Vagina (tissue), 2 donors: Measurements from ENCODE around the gene OR10H5. TPM values are rescaled to one million over a fixed set of nuclear protein-coding genes. Genes with fewer than 3 reads are reported as not detected.
"Not testable (repeated sequence)": the region's sequence is repeated elsewhere in the genome, so short reads cannot be mapped to it uniquely, and the experiment has no call there.

ENCODE experiments used
- DNase-seq, 2 donors: peaks; one replicate each; pipeline ENCODE4 v3.0.0-alpha.2; 2017; ENCODE audit errors: extremely low spot score in 2 of 2
- H3K27ac ChIP-seq: fragments of 200-600 bp; sonication (generic); one replicate; pipeline ENCODE4 v1.5.1; 2019
- H3K27me3 ChIP-seq: fragments of 200-600 bp; sonication (generic); one replicate; pipeline ENCODE4 v1.5.1; 2019
- H3K36me3 ChIP-seq, 2 donors: fragments of 200-600 bp; sonication (generic); one replicate each; pipeline ENCODE4 v1.5.1; 2017 to 2019
- H3K4me1 ChIP-seq: fragments of 200-600 bp; sonication (generic); one replicate; pipeline ENCODE4 v1.5.1; 2019
- H3K4me3 ChIP-seq, 2 donors: fragments of 200-600 bp; sonication (generic); 1 replicate in 1 of 2; 2 replicates in 1 of 2; pipeline ENCODE4 v1.5.1; 2016 to 2019
- H3K9me3 ChIP-seq: fragments of 200-600 bp; sonication (generic); one replicate; pipeline ENCODE4 v1.5.1; 2019
- CTCF ChIP-seq, 3 experiments: fragments of 450-650 bp in 2 of 3; fragments of 200-600 bp in 1 of 3; sonication (generic) in 1 of 3; IDR thresholded peaks; one replicate each; pipeline ENCODE4 v1.5.1; 2017 to 2019; ENCODE audit warnings: antibody characterized with exemption in 3 of 3, mild to moderate bottlenecking in 2 of 3, moderate library complexity in 2 of 3
- POLR2A ChIP-seq, 2 donors: fragments of 450-650 bp; IDR thresholded peaks; one replicate each; pipeline ENCODE4 v1.6.1; 2017; ENCODE audit warnings: antibody characterized with exemption in 2 of 2, mild to moderate bottlenecking in 2 of 2, moderate library complexity in 2 of 2
- POLR2AphosphoS5 ChIP-seq, 2 donors: sonication (generic); formaldehyde crosslinking; IDR thresholded peaks; one replicate each; pipeline ENCODE4 v1.9.0; 2017; ENCODE audit warnings: antibody characterized with exemption in 2 of 2, mild to moderate bottlenecking in 2 of 2, low read depth in 1 of 2; ENCODE audit not compliant: insufficient read depth in 1 of 2
- intact Hi-C: fragments of 100-400 bp; cut with DNase I; formaldehyde crosslinking; loops from one replicate; pipeline ENCODE4 v1.15.1; 2023
- total RNA-seq: library from RNA; depleted of rRNA; stranded (reverse); fragments of >200 nt; gene quantifications from one replicate; pipeline ENCODE4 v1.2.3, GENCODE V29; 2016

The OR10H5 gene
- total RNA-seq, 1 donor from 2014 or later: not detected

DNA sequence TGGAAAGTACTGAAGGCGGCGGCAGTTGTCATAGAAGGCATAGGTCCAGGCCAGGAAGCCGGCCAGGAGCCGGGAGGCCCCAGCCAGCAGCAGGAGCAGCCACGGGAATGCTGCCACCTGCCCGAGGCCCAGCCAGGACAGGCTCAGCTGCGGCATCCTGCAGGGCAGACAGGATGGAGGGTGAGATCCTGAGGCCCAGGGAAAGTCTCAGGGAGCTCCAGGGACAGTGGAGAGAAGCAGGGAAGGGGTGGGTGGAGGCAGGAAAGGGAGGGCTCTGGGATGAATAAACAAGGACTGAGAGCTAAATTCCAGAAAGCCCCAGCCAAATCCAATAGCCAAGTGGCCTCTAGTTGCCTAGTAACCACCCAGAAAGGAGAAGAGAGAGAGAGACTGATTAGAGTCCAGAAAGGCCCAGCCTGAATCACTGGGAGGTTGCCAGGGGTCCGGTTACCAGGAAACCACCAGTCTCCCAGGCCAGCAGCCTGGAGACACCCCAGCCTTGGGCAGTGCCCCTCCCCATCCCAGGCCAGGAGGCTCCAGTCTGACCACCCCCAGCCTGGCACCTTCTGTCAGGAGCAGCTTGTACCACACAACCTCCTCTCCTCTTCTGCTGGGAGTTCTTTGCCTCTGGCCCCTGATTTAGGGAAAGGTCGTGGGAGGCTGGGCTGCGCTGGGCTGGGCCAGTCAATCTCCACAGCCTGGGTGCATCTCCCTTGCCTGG is 7.5 kb upstream of the OR10H5 start:
- no peaks in the 10 kb centered on the region for H3K9me3 ChIP-seq
- H3K4me3 ChIP-seq: peak overlapping the region; percentile 9 to 30
- peaks cover 17% of the 10 kb centered on the region for H3K4me1 ChIP-seq
- H3K36me3 ChIP-seq: no peaks in the 10 kb centered on the region
- no peak for TF ChIP-seq POLR2A (IDR thresholded peaks at IDR 0.05)
- peak in 1 of 3 experiments; percentile 12 for TF ChIP-seq CTCF (IDR thresholded peaks at IDR 0.05)
- TF ChIP-seq POLR2AphosphoS5 (IDR thresholded peaks at IDR 0.05; ENCODE audit: insufficient read depth in 1 of 2, low read depth in 1 of 2): peak in 1 of 2 donors; percentile 14
- no peaks in the 10 kb centered on the region for H3K27me3 ChIP-seq
- DNase-seq: peak in 1 of 2 donors; percentile 87
- intact Hi-C loops: no loop called here
- H3K27ac ChIP-seq: peak overlapping the region; percentile 78

DNA sequence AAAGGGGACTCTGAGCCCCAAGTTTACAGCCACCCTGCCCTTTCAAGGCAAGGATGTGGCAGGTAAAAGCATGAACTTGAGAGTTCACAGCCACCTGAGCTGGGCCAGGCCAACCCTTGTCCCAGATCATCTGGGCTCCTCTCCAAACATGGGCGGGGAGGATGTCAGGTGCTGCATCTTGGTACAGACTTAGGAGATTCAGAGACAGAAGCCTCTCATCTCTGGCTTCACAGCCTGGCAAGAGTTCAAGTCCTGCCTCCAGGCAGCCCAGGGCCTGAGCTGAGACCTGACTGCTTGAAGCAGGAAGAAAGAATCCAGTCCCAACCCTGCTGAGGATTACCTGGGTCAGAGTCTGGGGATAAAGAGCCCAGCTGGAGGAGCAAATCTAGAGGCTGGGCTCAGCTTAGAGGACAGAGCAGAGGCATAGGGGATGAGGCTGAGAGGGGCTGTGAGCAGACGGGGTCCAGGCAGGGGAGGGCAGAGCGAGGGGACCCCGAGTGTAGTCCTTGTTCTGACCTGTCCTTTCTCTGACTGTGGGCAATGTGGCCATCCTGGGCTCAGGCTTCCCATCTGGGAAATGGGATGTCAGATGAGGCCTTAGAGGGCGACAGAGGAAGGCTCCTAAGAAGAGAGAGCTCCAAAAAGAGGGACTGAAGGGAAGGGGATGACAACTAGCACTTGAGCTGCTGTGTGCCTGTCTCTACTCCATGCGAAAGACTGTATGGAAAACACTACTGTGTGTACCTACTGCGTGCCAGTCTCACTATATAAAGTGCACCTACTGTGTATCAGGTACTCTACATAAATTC is 6.6 kb upstream of the OR10H5 start:
- Histone ChIP-seq H3K36me3 (no peaks in the 10 kb centered on the region), H3K27ac (peak overlapping the region; percentile 78), H3K27me3 (no peaks in the 10 kb centered on the region), H3K4me1 (peaks cover 17% of the 10 kb centered on the region), H3K9me3 (no peaks in the 10 kb centered on the region), H3K4me3 (no peak overlapping the region)
- intact Hi-C loops: no loop called here
- peak in 1 of 2 donors; percentile 77 for DNase-seq
- TF ChIP-seq POLR2AphosphoS5 (IDR thresholded peaks at IDR 0.05; ENCODE audit: insufficient read depth in 1 of 2, low read depth in 1 of 2) (no peak), POLR2A (IDR thresholded peaks at IDR 0.05) (no peak), CTCF (IDR thresholded peaks at IDR 0.05) (no peak)

- Histone ChIP-seq H3K27me3 (no peaks in the 10 kb centered on the region), H3K4me1 (peaks cover 17% of the 10 kb centered on the region), H3K36me3 (no peaks in the 10 kb centered on the region), H3K4me3 (no peak overlapping the region), H3K27ac (no peak overlapping the region), H3K9me3 (no peaks in the 10 kb centered on the region)
- no peak for TF ChIP-seq CTCF (IDR thresholded peaks at IDR 0.05)
- intact Hi-C loops: no loop called here
- DNase-seq: peak in 1 of 2 donors; percentile 25
Observed at GRCh38 chr19:15781661-15782060, 5.8 kb upstream of the OR10H5 start.

DNA sequence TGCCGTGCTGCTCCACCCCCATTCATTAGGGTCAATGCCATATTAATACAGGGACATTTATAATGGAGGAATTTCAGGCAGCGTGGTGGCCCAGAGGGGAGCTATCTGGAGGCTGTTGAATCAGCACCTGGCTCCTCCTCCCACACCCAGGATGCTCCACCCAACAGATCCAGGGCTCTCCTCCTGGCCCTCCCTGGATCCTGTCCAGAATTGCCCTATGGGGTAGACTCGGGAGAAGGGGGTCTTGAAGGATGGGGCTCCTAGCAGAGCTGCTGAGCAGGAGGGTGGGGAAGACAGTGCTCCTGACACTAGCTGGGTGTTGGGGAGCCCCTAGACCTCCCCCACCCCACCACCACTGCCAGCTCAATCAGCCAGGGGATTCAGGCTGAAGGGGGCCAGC is 5.2 kb upstream of the OR10H5 start:
- no peaks in the 10 kb centered on the region for H3K9me3 ChIP-seq
- TF ChIP-seq POLR2AphosphoS5 (IDR thresholded peaks at IDR 0.05; ENCODE audit: insufficient read depth in 1 of 2, low read depth in 1 of 2) (no peak), CTCF (IDR thresholded peaks at IDR 0.05) (no peak), POLR2A (IDR thresholded peaks at IDR 0.05) (no peak)
- no peaks in the 10 kb centered on the region for H3K36me3 ChIP-seq
- H3K4me3 ChIP-seq: no peak overlapping the region
- no peaks in the 10 kb centered on the region for H3K27me3 ChIP-seq
- H3K4me1 ChIP-seq: peaks cover 17% of the 10 kb centered on the region
- peak in 1 of 2 donors; percentile 71 for DNase-seq
- intact Hi-C loops: no loop called here
- H3K27ac ChIP-seq: no peak overlapping the region

DNA sequence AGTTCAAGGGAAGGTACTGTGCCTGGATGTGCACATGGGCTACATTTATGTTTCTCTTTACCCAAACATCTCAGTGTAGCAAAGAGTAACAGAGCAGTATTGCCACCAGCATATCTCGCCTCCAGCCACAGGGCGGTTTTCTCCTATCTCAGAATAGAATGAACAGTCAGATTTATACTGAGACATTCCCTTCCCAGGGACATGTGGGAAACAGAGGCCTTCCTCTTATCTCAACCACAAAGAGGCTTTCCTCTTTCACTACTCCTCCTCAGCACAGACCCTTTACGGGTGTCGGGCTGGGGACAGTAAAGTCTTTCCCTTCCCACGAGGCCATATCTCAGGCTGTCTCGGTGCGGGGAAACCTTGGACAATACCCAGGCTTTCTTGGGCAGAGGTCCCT is 4.6 kb upstream of the OR10H5 start:
- peak in 1 of 2 donors; percentile 19 for DNase-seq
- H3K4me3 ChIP-seq, H3K36me3 ChIP-seq, H3K27ac ChIP-seq, intact Hi-C loops, H3K27me3 ChIP-seq, H3K9me3 ChIP-seq: not testable (repeated sequence)
- H3K4me1 ChIP-seq: peaks cover 17% of the 10 kb centered on the region
